DMS153 treated with DMSO at 0.1 percent for 48 hours (cell line): Measurements from ENCODE around the gene KDM4C.
"Not testable (repeated sequence)": the region's sequence is repeated elsewhere in the genome, so short reads cannot be mapped to it uniquely, and the experiment has no call there.

ENCODE experiments used
- DNase-seq: peaks from one replicate; lab custom pipeline; 2025; ENCODE audit not compliant: unreplicated experiment; lab: John Stamatoyannopoulos, UW

Gene KDM4C

DNA sequence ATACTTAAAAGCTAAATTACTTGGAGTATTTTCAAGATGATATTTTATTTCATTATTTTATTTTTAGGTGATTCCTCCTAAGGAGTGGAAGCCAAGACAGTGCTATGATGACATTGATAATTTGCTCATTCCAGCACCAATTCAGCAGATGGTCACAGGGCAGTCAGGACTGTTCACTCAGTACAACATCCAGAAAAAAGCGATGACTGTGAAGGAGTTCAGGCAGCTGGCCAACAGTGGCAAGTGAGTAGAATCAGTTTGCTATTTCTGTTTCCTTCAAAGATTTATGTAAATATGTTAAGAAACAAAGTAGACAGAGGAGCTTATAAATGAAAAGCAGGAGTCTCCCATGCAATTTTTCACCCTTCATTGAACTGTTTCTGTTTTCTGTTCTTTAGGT lies 47.8 kb downstream of the KDM4C start:
- no peak for DNase-seq

DNA sequence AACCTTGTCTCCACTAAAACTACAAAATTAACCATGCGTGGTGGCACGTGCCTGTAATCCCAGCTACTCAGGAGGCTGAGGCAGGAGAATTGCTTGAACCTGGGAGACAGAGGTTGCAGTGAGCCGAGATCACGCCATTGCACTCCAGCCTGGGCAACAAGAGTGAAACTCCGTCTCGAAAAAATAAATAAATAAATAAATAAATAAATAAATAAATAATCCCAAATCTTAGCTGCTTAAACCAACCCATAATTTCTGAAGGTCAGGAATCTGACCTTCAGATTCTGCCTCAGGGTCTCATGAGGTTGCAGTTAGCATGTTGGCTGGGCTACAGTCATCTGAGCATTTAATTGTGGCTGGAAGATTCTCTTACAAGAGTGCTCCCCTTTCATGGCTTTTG lies 48.5 kb downstream of the KDM4C start:
- not testable (repeated sequence) for DNase-seq

DNA sequence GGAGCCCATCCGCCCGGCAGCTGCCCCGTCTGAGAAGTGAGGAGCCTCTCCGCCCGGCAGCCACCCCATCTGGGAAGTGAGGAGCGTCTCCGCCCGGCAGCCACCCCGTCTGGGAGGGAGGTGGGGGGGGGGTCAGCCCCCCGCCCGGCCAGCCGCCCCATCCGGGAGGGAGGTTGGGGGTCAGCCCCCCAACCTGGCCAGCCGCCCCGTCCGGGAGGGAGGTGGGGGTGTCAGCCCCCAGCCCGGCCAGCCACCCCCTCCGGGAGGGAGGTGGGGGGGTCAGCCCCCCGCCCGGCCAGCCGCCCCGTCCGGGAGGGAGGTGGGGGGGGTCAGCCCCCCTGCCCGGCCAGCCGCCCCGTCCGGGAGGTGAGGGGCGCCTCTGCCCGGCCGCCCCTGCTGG lies 49.9 kb downstream of the KDM4C start:
- not testable (repeated sequence) for DNase-seq

DNA sequence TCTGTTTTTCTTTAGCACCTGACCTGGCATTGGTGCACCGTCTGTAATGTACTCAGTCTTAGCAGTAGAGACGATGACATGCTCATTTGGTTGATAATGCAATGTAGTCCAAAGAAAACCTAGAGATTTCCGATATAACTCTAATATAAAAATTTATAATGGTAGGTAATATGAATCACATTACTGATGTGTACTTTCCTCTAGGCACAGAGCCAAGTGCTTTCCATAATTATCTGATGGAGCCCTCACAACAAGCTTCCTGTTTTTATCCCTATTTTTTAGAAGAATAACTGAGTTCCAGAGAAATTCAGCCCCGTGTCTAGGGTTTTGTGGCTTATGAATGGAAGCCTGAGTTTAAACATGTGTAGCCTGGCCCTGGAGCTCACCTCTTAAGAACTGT lies 53.7 kb downstream of the KDM4C start:
- no peak for DNase-seq

DNA sequence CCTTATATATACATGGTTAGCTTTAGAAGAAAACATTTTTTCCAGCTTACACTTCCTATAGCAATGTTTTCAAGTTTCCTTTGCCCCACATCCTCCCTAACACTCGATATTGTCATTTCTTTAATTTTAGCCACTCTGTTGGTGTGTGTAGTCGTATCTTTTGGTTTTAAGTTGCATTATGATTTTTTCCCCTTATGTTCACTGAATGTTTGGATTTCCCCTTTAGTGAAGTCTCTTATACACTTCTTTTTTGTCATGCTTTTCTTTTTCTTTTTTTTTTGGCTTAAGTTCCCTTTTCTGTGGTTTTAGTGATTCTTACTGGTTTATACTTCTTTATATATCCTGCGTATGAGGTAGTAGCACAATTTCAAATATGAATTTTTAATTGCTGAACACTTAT lies 58.8 kb downstream of the KDM4C start:
- no peak for DNase-seq

DNA sequence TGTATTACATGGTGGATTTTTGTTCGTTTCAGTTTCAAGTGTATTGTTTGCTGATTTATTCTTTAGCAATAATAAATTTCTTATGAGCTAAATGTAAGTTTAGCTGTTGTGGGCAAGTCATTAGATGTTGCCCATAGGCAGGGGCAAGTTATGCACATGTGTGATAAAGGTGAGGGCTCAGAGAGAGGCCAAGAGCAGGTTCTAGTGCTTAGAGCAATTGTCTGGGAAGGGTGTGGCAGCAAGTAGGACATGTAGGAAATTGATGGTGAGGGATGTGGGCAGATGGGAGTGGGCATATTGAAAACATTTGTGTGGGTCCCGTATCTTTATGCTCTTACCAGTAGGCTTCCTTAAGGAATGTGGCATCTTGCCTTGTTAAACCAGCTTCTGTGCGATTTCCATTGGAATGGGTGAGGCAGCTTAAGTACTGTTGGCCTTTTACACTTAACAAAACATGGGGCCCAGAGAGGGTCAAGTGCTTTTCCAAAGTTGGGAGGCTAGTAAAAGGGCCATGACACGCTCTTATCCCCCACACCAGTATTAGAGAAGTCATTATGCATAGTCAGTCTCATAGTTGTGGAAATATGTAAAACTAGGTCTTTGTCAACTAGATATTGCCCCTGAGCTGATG lies 60.6 kb downstream of the KDM4C start:
- no peak for DNase-seq

DNA sequence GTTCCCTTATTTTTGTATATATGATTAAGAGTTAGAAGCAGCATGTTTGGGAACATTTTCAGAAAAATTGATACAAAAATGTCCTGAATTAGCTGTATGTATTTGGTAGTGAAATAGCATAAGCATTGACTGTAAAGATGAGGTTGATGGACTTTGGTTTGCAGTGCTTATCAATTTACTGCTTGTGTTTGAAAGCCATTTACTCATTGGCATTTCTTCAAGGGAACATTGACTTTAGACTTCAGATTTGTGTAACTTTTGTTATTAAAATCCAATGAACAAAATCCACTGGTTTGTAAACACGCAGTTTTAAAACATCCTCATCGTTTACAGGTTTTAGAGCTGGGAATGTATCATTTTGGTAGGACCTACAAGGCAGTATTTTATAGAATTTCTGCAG lies 61.3 kb downstream of the KDM4C start:
- no peak for DNase-seq

DNA sequence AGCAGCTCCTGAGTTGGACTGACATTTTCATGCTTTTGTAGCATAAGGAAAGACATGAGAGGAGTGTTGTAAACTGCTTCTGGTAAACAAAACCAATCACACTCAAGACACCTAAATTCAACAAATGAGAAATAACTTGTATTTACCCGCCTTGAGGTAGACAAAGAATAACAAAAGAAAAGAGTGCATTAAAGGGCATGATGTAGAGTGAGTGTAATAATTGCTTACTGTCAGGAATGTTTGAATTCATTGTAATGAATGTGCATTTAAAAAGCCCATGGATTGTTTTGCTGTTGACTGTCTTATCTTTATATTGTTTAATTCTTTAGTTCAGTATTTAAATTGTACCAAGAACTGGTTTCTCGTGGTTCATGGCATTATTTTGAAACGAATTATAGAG lies 61.8 kb downstream of the KDM4C start:
- DNase-seq, result no peak

DNA sequence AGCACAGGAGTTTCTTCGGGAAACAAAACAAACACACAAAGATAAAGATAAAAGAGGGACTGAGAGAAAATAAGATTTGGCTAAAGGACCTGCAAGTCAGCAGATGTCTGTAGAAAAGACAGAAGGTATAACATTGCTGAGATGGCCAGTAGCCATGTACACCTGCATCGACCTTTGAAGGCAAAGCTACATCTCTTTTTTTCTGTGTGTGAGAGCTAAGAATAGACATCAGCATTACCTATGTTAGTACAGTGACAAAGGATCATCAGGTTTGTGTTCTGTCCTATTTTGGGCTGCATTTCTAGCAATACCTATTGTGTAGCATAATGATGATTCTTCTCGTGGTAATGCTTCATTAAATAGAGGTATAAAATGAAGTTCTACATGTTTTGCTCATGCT lies 64.9 kb downstream of the KDM4C start:
- DNase-seq, result no peak

DNA sequence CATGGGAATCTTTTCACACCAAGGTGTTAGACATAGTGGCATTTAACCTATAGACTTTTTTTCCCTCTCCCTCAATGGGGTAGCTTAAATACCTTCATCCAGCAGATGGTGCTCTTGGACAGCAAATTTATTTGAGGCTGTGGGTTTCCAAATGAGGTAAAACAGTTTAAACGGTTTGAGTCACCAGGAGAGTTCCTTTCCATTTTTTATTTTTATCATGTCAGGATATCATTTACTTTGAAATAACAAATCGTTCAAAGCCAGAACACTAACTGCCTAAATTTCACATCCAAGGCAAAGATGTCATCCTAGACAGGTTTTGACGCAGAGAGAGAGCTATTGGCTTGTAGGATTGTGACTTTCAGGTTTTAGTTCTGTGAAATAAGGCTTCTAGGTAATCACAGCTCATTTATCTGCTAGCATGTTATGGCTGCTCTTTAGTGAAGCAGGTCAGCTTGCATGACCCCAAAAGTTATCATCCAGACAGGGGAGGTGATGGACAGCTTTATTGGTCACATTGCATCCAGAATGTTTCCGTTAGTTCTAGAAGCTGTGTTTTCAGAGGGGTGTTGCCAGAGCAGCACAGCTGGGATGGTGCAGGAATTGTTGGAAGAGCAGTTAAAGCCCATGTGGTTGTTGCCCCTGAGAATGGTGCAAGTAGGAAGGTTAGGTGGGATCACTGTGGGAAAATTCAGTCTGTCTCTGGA lies 69.8 kb downstream of the KDM4C start:
- DNase-seq, result peak; percentile 44

DNA sequence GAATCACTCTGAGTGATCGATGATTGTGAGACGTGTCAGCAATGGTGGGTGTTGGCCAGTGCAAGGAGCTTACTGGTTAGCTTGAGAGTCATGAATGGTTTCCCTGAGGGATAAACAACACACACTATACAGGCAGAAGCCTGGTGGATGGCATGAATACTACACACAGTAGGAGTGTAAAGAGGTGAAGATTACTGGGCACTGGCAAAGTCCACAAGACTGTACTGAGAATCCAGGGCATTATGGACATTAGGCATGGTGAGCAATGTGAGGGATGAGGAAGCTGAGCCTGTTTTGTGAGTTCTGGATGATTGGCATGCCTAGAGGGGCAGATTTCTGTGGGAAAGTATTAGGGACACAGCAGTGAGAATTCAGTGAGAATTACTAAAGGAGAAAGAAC lies 71.3 kb downstream of the KDM4C start:
- no peak for DNase-seq

DNA sequence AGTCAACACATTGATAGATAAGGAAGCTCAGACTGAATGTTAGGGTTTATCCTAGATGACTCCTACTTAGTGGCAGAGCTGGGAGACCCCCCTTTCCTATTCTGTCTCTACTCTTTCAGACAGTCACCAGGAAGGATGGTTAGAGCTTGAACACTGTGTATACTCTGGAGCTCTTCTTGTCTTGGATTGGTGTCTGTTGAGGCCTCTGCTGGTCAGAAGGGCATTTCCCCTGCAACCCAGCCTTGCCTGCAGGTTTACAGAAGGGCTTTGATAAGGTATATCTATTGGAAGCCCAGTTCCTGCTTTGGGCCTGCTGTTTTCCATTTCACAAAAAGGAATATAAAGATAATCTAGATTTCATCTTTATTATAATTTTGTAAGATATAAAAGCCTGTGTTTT lies 71.8 kb downstream of the KDM4C start:
- no peak for DNase-seq

DNA sequence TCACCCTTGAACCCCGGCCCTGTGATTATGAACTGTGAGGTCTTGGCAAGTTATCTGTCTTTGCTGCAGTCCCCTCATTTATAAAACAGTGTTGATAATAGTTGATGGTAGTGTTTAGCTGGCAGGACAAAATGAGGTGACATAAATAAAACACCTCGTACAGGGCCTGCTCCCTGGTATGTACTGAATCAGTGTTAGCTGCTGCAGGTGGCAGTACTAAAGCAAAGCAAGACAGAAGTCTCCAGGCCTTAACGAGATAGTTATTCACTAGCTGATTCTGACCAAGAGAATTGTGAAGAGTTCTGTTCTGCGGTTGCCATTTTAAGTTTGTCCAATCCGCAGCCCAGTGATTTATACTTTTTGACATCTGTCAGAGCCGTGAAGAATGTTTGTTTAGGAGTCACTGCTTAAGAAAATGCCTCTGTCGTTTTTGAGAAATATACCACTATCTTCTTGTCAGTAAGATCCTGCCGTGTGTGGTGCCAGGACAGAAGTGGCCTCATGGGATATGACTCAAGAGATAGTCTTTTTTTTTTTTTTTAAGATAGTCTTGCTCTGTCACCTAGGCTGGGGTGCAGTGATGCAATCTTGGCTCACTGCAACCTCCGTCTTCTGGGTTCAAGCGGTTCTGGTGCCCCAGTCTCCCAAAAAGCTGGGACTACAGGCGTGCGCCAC lies 75.9 kb downstream of the KDM4C start:
- DNase-seq, result no peak

DNA sequence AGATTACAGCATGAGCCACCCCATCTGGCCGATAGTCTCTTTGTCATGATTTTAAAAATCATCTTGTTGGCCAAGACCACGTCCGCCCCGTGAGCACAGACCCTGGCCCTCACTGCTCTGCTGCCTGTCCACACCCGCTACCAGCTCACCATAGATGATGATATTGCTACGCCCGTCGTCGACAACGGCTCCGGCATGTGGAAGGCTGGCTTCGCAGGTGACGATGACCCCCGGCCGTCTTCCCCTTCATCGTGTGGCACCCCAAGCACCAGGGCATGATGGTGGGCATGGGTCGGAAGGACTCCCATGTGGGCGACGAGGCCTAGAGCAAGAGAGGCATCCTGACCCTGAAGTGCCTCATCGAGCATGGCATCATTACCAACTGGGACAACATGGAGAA lies 76.5 kb downstream of the KDM4C start:
- DNase-seq, result no peak

DNA sequence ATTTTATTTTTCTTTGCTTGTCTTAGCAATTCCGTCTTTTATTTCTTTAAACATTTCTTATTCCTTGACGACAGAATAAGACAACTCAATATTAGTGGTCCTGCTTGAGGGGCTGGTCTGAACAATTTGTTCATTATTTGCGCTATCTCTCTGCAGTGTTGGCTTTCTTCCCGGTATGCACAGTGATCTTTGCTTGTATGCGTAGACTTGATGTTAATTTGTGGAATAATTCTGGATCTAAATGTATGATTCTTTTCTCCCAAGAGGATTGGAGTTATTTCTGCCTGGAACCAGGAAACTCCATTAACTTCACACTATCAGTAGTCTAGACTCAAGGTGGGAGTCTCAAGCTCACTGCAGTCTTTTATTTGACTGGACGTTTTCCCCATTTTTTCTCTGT lies 80.4 kb downstream of the KDM4C start:
- no peak for DNase-seq

DNA sequence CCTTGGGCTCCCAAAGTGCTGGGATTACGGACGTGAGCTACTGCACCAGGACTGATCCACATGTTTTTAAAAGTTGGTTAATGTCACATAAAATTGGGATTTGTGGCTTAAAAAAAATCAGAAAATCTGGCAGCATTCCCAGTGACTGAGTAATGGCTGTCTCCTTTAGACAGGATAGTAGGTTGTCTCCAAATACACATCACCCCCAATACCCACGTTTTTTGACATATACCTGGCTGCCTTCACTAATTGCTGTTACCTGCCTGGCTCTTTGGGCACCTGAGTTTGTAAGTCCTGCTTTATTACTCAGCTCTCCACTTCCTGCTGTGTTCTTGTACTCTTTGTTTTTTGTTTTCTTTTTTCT lies 84.8 kb downstream of the KDM4C start:
- DNase-seq, result no peak

DNA sequence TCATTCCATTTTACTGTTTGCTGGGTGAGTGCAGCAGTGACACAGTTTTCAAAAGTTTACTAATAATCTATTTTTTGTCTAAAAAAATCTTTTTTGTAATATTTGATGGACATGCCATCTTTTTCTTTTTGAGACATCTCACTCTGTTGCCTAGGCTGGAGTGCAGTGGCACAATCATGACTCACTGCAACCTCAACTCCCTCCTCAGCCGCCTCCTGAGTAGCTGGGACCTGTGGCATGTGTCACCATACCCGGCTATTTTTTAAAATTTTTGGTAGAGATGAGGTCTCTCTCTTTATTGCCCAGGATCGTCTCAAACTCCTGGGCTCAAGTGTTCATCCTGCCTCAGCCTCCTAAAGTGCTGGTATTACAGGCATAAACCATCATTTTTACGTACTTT lies 86.0 kb downstream of the KDM4C start:
- no peak for DNase-seq

DNA sequence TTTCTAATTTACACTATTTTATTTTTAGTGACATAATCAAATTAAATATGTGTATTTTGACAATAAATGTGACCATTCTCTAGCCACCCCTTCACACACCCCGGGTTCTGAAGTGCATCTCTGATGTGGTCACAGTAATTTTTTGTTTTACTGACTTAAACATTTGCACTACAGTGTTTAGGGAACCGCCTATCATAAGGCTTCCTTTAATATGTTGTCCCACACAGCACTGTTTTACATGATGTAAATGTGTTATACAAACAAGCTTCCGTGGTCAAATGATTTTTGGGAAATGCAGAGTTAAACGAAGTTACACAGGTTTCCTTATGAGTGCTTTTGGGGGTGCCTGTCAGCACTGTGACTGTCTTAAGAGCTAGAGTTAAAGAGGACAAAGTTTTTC lies 86.5 kb downstream of the KDM4C start:
- no peak for DNase-seq

DNA sequence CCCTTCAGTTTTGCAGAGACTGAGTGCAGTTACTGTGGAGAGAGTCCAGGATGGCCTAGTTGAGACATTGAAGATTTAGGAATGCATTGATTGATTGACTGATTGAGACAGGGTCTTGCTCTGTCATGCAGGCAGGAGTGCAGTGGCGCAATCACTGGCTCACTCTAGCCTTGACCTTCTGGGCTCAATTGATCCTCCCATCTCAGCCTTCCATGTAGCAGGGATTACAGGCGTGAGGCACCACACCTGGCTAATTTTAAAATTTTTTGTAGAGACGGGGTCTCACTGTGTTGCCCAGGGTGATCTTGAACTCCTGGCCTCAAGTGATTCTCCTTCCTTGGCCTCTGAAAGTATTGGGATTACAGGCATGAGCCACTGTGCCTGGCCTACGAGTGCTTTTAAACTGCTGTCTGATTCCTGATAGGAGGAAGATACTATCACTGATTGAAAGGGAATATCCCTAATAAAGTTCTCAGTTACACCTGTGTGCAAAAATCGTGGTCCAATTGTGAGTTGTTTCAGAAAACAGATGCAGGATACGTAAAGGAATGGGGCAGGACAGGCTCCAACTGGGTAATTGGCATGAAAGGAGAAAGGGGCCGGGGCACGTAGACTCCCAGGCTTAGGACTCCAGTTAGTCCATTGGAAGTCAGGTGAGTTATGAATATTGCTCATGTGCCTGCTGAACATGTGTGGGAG lies 87.5 kb downstream of the KDM4C start:
- DNase-seq, result no peak

DNA sequence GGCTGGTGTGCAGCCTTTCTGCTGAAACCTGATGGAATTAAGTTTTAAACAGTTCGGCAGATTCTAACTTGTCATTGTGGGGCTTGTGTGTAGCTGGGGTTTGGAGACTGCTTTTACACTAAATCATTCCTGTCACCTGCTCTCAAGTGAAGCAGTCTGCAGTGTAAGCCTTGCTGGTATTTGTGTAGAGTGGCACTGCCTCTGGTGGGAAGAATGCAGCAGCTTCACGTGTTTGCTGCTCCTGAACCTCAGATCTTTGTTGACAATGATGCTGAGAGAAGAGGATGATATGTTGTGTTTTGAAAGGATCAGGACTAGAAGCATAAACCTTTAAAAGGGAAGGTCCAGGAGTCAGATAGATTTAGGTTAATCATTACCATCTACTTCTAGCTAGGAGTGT lies 88.1 kb downstream of the KDM4C start:
- no peak for DNase-seq

DNA sequence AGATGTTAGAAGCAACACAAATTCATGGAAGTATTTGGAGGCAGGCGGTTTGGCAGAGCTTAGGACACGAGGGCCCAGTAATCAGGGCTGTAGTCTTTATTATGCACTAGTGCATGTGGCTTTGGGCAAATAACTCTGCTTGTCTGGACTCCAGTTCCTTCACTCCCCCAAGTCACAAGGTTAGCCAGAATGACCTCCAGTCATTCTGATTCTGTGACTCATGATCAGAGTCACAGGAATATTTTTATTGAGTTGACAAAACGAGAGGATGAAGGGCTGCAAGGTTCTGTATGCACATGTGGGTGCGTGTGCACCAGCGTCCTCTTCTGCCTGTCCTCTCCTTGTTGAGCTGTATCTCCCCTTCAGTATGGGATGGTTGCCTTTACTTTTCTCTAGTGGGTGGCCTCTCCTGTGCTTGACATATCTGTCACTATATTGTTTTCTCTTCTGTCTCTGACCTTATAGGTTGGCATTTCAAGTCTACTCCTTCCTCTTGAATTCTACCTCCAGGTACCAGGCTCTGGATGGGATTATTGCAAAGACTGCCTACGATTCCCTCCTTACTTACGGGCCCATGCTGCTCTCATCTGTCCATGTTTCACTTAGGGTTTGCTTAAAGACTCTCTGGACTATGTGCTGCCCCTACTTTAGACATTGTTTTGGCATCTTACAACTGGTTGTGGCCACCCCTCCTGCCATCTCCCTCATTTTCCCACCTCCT lies 94.6 kb downstream of the KDM4C start:
- DNase-seq, result no peak
